Forelimb muscle (tissue), 1 donor: ENCODE data around the gene TUBA8. TPM values are rescaled to one million over a fixed set of nuclear protein-coding genes. Genes with fewer than 3 reads are reported as not detected.
"Not testable (repeated sequence)": the region's sequence is repeated elsewhere in the genome, so short reads cannot be mapped to it uniquely, and the experiment has no call there.

ENCODE experiments used
- DNase-seq: peaks from one replicate; pipeline ENCODE4 v3.0.0-alpha.2; 2013; ENCODE audit warnings: low read depth
- polyA plus RNA-seq: library from polyadenylated mRNA; unstranded; fragments of 120-200 nt; gene quantifications from one replicate; pipeline ENCODE4 v1.2.1, GENCODE V29; 2013; ENCODE audit not compliant: insufficient read length

Gene TUBA8
- polyA plus RNA-seq, 1 donor, result 25.1 TPM

DNA sequence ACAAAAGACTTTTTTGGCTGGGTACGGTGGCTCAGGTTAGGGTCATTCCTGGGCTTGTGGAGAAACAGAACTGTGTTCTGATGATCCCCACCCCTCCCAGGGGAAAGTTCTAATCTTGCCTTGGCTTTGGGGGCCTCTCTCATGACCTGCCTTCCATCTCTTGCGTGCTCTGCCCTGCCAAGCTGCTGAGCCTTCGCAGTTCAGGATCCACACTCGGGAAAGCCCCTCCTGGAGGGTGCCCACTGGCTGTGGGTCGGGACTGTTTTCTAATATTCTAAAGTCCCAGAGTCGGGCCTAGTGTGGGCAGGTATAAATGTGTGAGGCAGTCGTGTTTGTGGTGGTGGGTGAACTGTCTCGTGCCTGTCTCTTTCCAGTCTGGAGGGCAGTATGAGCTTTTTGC is 62.2 kb downstream of the TUBA8 start:
- not testable (repeated sequence) for DNase-seq

DNA sequence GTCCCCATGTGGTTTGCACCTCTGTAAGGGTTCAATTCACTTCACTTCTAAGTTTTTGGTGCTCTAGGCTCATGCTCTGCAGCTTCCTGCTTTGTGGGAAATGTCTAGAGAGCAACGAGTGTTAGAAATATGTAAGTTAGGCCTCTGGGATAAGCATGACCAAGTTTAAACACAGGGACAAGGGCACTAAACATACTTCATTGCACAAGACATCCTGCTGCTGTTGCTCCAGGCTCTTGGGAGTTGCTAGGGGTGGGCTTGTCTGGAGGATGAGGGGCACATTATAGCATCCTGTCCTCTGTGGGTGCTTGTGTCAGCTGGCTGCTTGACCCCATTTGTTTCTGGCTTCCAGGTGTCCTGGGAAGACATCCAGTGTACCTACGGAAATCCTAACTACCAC is 62.8 kb downstream of the TUBA8 start:
- not testable (repeated sequence) for DNase-seq

Other genes starting within 250 kb of the TUBA8 start
- gene MICAL3, start 86.2 kb upstream of the TUBA8 start, polyA plus RNA-seq, result 39.7 TPM
- gene PEX26, start 32.8 kb upstream of the TUBA8 start, polyA plus RNA-seq, result 14.7 TPM
- 10.6 TPM for gene USP18, start 39.4 kb downstream of the TUBA8 start, polyA plus RNA-seq